GM19238 (cell line): ENCODE data around the gene GALNS.

Source experiments
- DNase-seq: peaks from one replicate; pipeline ENCODE4 v3.0.0; 2011; ENCODE audit warnings: low spot score; ENCODE audit not compliant: insufficient read length

Gene GALNS

GRCh38 chr16:88876942-88877526, 20.3 kb upstream of the GALNS start:
- no peak for DNase-seq

- DNase-seq, result no peak
Measured at GRCh38 chr16:88875703-88876234, 19.0 kb upstream of the GALNS start.

GRCh38 chr16:88874938-88875599, 18.3 kb upstream of the GALNS start:
- DNase-seq, result no peak

- no peak for DNase-seq
Measured at GRCh38 chr16:88872650-88873331, 16.0 kb upstream of the GALNS start.

DNA sequence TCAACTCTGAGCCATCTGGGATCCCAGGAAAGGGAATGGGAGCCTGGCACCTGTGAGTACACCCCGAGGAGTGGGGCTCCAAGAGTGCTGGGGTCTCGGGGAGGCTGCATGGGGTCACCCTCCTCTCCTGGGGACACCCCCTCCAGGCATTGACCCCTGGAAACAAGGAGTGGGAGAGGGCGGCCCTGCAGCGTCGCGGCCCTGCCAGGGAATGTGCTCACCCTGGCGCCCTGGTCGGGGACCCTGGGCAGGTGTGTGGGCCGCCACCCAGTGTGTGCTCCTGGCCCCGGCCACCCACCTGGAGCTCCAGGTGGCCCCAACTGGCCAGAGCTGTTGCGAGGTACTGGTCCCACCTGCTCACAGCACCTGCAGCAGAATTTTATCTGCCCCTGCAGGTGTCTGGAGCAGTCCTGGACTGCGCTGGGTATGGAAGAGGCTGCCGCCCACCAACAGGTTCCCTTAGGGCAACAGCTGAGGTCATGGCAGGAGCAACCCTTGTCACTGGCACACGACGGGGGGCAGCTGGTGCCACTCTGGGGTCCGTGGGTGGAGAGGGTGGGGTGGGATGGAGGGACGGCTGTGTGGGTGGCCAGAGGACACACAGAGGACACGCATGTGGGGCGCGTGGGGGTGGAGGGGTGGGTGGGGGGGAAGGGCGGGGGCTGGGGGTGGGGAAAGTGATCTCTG, 15.1 kb upstream of the GALNS start:
- no peak for DNase-seq

DNA sequence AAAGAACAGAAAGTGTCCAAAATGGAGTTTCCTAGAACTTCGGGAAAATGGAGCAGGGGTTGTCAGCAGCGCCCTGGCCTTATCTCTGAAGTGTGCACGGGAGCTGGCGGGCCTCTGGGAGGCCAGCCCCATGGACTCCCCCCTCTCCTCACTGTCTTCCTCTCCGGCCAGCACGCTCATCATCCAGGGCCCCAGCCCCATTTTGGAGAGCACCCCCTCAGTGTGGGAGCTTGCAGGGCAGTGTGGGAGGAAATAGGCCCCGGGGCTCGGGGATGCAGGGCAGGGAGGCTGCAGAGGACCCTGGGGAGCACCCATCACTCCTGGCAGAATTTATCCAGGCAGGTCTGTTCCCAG, 14.6 kb upstream of the GALNS start:
- DNase-seq, result no peak

DNA sequence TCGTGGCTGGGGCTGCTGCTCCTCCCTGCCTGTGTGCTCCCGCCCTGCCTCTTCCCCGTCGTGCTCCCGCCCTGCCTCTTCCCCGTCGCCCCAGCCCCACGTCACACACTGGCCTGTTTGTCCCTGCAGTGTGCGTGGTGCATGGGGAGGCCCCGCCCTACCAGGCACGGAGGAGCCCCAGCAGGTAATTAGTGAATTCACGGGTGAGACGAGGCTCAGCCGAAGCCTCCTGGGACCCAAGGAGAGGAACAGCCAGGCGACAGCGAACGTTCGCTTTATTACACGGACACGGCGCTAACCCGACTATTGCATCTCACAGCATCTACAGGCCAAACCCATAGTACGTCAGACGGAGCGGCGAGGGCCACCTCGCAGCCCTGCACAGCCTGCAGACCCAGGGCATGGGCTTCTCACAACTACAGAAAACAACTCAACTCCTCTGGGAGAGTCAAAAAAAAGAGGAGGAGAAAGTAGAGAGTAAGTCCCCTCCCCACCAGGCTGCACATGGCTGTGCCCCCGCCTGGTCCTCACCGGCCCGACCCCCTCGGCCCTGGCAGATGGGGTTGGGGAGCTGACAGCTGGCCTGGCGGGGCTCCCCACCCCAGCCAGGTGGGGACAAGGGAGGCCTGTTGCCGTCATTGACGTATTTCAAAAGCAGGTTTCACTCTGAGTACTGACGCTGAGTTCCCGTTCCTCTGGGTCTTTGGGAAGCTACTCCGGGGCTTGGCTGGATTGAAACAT, 14.0 kb upstream of the GALNS start:
- DNase-seq, result no peak

- no peak for DNase-seq
Measured at GRCh38 chr16:88869673-88869980, 12.9 kb upstream of the GALNS start.

DNA sequence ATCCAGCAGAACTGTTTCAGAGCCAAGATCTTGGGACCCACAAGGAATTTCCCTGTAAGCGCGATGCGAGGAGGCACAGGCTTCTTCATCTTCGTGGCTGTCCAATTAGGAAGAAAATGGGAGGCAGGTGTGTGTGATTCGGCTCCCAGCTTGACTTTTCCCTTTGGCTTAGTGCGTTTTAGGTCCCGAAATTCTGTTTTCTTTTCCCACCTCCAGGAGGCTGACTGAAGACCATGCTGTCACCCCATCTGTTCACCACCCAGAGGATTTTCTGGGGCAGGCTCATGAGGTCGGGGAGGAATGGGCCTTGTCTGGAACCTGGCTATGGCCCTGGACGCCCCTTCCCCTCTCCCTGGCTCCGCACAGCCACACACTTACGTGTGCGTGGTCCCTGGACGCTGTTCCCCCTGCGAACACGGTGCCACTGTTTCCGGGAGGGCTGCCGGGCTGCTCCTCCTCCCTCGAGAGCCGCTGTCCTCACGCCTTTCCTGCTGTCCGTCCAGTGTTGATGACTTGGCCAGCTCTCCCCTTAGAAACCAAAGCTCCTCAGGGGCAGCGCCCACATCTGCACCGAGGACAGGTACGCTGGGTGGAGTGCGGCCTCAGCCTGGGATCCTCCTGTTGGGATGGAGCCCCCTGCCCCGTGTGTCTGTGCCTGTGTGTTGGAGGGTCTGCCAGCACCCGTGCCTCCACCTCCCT, 12.4 kb upstream of the GALNS start:
- DNase-seq, result no peak

GRCh38 chr16:88867581-88868246, 11.0 kb upstream of the GALNS start:
- no peak for DNase-seq

DNA sequence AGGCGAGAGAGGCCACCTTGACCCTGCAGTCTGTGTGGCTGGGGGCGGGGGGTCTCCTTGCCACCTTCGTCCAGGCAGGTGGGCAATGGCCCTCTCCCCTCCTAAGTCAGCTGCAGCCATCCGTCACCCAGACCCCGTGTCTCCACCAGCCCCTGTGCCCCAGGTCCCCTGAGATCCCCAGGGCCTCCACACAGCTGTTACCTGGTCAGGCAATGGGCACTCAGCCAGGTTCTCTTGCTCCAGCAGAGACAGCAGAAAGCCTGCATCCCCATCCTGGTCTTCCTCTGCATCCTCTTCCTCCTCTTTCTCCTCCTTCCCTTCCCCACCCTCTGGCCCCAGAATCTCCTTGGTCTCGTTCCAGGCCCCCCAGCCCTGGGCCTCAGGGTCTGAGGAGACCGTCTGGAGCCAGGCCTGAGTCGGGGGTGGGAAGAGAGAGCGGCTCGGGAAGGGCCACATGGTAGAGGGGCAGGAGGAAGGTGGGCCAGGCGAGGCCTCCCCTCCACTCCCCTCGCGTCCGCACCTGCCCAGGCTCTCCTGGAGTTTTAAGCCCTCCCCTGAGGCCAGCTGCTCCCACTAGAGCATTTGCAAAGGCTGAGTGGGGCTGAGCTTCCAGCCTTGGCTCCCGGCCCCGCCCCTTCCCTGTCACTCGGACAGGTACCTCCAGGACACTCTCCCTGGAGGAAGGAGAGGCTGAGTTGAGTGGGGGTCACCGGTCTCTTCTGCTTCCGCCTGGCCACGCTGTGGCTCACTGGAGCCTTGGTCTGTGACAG, 9.6 kb upstream of the GALNS start, which contains the start of gene PABPN1L:
PABPN1L (minus strand) TSS at position 510 of the 770 bp plus-strand sequence; CDS start at position 456, 54 bp downstream.
- no peak for DNase-seq

GRCh38 chr16:88865742-88866141, 9.0 kb upstream of the GALNS start:
- no peak for DNase-seq

DNA sequence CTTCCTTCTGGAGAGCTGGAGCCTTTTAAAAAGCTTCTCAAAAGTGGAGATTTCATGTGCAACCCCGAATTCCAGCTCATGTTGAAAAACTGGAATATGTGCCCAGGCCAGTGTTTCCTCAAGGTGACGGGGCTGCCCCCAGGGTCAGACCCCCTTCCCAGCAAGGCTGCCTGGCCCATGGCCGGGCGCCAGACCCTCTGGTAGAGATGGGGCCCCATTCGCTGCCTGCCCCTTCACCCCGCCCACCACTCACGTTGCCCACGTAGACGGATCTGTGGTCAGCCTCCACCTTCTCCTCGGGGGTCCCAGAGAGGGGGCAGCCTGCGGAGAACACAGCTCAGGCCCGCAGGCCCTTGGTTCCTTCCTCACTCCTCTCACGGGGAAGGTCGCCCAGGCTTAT, 8.6 kb upstream of the GALNS start:
- no peak for DNase-seq

DNA sequence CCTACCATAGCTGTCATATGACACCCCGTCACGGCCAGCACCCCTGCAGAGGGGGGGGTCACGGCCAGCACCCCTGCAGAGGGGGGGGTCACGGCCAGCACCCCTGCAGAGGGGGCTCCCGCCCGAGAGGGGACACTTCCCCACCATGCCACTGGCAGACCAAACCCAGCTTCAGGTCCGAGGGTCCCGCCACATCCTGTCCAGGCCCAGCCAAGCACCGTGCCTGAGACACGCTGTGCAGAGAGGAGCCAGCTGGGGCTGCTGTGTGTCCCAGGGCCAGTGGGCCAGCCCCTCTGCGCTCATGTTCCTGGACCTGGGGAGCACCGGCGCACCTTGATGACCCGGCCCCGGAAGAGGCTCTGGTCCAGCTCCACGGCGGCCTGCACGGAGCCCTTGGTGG, 7.8 kb upstream of the GALNS start:
- DNase-seq, result no peak

- DNase-seq, result no peak
Measured at GRCh38 chr16:88864099-88864498, 7.4 kb upstream of the GALNS start.

GRCh38 chr16:88863426-88863825, 6.7 kb upstream of the GALNS start:
- DNase-seq, result no peak

- DNase-seq, result no peak
Measured at GRCh38 chr16:88862968-88863367, 6.2 kb upstream of the GALNS start.

DNA sequence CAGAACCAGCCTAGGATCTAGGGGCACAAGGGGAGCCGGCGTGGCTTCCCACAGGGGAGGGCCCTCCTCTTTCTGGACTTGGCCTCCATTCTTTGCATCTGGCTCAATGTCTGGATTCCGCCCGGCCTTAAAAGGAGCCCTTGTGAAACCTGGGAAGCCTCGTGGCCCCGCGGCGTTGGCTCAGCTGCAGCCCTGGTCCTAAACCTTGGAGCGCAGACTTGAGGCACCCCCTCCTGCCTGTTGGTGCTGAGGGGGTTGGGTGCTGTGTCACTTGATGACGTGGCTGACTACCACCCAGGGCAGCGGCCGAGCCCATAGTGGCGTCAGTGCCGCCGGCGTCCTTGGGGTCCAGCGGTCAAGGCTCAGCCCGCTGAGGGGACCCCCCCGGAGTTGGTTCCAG, 4.6 kb upstream of the GALNS start:
- no peak for DNase-seq

GRCh38 chr16:88859381-88860091, 2.8 kb upstream of the GALNS start:
- DNase-seq, result no peak
